Lower leg skin (tissue), 4 donors: Measurements from ENCODE around the gene ZNF630. TPM values are rescaled to one million over a fixed set of nuclear protein-coding genes. Genes with fewer than 3 reads are reported as not detected.
"Not testable (repeated sequence)": the region's sequence is repeated elsewhere in the genome, so short reads cannot be mapped to it uniquely, and the experiment has no call there.

Experiments used
- DNase-seq, 2 donors: peaks; one replicate each; pipeline ENCODE4 v3.0.0-alpha.2; 2019; ENCODE audit warnings: low spot score in 2 of 2
- H3K4me3 ChIP-seq: fragments of 200-600 bp; sonication (generic); 2 replicates; pipeline ENCODE4 v1.5.1; 2017; ENCODE audit warnings: mild to moderate bottlenecking, low read depth; ENCODE audit not compliant: poor library complexity, severe bottlenecking
- POLR2A ChIP-seq, 2 donors: fragments of 450-650 bp; IDR thresholded peaks; one replicate each; pipeline ENCODE4 v1.6.1; 2016 to 2017; ENCODE audit warnings: antibody characterized with exemption in 2 of 2, mild to moderate bottlenecking in 1 of 2, moderate library complexity in 1 of 2
- WGBS, 2 donors: methylation state at CpG; one replicate each; pipeline ENCODE4 v1.1.5; 2018; 5-methylcytosine and 5-hydroxymethylcytosine counted together
- intact Hi-C: fragments of 100-400 bp; cut with DNase I; formaldehyde crosslinking; loops from one replicate; pipeline ENCODE4 v1.15.0; 2023; ENCODE audit warnings: low total_unique reads
- total RNA-seq, 4 donors: library from RNA; depleted of rRNA; stranded (reverse); fragments of >200 nt; gene quantifications; one replicate each; pipeline ENCODE4 v1.1.0, GENCODE V29; 2016
- TF ChIP-seq, protein P1 (sequence below), 3 donors: fragments of 450-650 bp; IDR thresholded peaks; one replicate each; pipeline ENCODE4 v1.5.1; 2016; ENCODE audit warnings: antibody characterized with exemption in 3 of 3, mild to moderate bottlenecking in 3 of 3, moderate library complexity in 2 of 3

Gene ZNF630
- total RNA-seq, 4 donors from 2014 or later = 1.6 to 3.5 (median 2.9) TPM

DNA sequence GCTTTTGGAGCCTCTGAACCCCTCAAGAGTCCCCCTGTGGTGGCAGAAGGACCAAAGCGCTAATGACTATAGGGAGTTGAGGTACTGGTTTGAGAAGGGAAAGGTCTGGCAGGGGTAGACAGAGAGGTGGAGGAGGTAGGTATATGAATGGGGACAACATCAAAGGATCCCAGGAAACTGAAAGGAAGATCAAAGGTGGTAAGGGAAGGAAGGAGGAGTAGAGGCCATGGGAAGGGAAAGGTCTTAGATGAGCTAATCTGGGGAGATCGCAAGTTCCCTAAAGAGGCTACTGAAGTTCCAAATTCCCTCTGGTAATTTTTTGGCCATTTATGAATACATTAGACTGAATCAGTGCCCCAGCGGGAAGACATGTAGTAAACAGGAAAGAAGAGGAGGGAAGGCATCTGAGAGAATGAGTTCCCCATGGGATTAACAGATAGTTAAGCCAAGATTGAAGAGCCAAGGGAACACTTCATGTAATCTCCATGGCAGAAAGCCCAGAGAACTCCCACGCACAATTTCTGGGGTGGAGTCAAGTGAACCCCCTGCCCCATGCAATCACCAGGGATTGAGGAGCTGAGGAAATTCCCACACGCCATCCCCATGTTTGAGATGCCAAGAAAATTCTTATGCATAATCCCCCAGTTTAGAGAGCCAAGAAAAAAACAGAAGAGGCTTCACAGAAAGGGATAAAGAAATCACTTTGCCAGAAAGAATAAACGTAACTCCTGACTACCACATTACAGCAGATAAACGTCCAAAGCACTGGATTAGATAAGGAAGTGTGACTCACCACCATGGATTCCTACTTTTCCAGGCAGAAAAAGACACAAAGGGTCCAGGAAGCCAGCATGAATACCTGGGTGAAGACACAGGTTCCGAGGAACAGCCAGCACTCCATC is 25.8 kb downstream of the ZNF630 start:
- TF ChIP-seq POLR2A (IDR thresholded peaks at IDR 0.05) = no peak
- TF ChIP-seq, protein P1, sequence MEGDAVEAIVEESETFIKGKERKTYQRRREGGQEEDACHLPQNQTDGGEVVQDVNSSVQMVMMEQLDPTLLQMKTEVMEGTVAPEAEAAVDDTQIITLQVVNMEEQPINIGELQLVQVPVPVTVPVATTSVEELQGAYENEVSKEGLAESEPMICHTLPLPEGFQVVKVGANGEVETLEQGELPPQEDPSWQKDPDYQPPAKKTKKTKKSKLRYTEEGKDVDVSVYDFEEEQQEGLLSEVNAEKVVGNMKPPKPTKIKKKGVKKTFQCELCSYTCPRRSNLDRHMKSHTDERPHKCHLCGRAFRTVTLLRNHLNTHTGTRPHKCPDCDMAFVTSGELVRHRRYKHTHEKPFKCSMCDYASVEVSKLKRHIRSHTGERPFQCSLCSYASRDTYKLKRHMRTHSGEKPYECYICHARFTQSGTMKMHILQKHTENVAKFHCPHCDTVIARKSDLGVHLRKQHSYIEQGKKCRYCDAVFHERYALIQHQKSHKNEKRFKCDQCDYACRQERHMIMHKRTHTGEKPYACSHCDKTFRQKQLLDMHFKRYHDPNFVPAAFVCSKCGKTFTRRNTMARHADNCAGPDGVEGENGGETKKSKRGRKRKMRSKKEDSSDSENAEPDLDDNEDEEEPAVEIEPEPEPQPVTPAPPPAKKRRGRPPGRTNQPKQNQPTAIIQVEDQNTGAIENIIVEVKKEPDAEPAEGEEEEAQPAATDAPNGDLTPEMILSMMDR (IDR thresholded peaks at IDR 0.05) = no peak
- DNase-seq = no peak
- H3K4me3 ChIP-seq = no peak overlapping the region
- intact Hi-C loops = no loop called here
- WGBS, 2 donors = 21 to 38% methylated on average over 8 of the region's 8 CpGs

DNA sequence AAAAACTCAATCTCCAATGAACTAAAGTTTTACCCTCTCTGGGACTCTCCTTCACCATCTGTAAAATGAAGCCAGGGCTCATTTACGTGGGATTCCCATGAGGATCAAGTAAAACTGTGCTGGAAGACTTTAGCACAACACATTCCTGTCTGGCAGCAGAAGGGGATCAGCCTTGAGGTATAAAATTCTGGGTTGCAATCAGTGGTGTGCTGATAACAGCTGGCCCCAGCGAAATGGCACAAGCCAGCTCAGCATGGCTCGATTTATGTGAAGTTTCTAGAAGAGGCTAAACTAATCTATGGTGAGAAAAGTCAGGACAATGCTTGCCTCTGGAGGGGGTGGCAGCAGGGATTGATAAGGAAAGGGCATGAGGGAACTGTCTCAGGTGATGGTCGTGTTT is 28.4 kb downstream of the ZNF630 start:
- WGBS, 2 donors = 67 to 80% methylated on average over 4 of the region's 4 CpGs
- H3K4me3 ChIP-seq = no peak overlapping the region
- intact Hi-C loops = no loop called here
- TF ChIP-seq, protein P1 (IDR thresholded peaks at IDR 0.05) = no peak
- no peak for TF ChIP-seq POLR2A (IDR thresholded peaks at IDR 0.05)
- DNase-seq = no peak

DNA sequence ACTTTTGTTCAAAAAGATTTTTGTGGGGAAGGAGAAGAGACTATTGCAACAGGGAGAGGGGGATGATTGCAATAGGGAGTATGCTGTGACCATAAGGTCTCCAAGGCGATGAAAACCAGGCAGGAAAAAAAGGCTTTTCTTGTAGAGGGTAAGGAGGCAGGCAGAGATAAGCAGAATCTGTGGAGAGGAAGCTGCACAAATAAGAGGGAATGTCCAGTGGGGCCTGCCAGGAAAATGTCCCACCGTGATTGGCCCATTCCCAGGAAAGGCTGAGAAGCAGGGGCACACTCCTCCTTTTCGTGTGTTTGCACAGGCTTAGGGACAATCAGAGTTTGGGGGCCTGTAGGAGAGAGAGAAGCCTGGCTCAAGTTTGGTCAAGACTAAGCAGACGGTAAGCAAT is 35.5 kb downstream of the ZNF630 start:
- DNase-seq = no peak
- WGBS, 2 donors = 68 to 76% methylated on average over 4 of the region's 4 CpGs
- intact Hi-C loops = no loop called here

DNA sequence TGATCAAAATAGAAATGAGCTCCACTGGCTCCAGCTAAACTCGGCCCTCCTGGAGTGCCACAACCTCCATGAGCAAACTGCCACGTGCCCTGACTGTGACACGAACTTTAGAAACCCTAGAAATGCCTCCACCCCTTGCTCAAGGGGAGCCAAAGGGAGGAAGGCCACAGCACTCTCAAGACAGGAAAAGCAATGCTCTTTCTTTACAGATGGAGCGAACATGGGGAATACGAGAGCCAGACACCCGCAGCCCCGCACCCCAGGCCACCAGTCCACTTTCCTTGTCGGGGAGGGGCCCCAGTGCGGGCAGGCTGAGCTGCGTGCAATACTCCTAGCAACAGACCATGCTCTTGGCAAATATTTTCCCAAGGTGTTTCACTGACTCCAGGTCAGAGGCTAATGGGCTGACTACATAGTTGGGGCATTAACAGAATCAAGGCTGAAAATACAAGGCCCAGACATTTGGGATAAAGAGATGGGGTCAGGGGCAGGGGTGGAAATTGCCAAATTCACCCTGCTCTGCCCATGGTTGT is 40.7 kb downstream of the ZNF630 start:
- intact Hi-C loops, DNase-seq, H3K4me3 ChIP-seq: not testable (repeated sequence)
- WGBS, 2 donors = 80 to 86% methylated on average over 5 to 10 of the region's 10 CpGs

More for the DNA sequence above, 35.5 kb downstream of the ZNF630 start:
- H3K4me3 ChIP-seq = no peak overlapping the region
- TF ChIP-seq, protein P1 (IDR thresholded peaks at IDR 0.05) = no peak
- no peak for TF ChIP-seq POLR2A (IDR thresholded peaks at IDR 0.05)

DNA sequence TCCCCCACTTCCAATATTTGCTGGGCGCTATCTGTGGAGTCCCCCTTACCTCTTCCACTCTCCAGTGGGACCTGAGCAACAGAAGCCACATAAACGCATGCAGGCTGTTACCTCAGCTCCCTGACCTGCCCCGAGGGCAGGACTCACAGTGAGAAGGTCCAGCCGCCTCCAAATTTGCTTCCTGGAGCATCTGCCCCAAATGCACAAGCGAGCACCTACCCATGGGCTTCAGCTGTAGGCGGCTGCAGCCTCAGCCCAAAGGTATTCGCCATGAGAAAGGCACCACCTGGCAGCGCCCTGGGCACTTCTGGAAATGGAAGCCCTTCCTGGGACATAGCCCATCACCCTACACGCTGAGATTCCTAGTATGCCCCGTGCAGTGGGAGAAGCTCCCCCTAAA is 41.2 kb downstream of the ZNF630 start:
- peak in 1 of 2 donors; percentile 78 for DNase-seq
- TF ChIP-seq, protein P1 (IDR thresholded peaks at IDR 0.05) = no peak
- TF ChIP-seq POLR2A (IDR thresholded peaks at IDR 0.05) = no peak
- 83 to 87% methylated on average over 6 to 10 of the region's 10 CpGs for WGBS, 2 donors
- H3K4me3 ChIP-seq = no peak overlapping the region
- intact Hi-C loops = no loop called here

DNA sequence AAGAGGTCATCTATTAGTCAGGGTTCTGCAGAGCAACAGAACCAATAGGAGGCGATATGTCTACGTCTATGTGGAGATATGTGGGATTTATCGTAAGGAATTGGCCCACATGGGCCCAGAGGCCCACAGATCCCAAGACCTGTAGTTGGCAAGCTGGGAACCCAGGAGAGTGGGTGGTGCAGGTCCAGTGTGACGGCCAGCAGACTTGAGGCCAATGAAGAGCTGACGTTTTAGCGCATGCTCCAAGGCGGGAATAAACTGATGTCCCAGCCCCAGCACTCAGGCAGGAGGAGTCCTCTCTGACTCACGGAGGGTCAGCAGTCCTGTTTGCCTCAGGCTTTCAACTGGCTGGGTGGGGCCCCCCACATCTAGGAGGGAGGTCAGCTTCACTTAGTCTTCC is 43.3 kb downstream of the ZNF630 start:
- WGBS, 2 donors = 76 to 97% methylated on average over 5 to 8 of the region's 8 CpGs
- peak in 1 of 2 donors; percentile 66 for DNase-seq
- TF ChIP-seq, protein P1 (IDR thresholded peaks at IDR 0.05) = no peak
- TF ChIP-seq POLR2A (IDR thresholded peaks at IDR 0.05) = no peak
- H3K4me3 ChIP-seq = no peak overlapping the region
- intact Hi-C loops = loop anchor here (10.0 kb wide), 1 partner anchor 193 kb away; the partner anchor contains the start of gene ZNF81

DNA sequence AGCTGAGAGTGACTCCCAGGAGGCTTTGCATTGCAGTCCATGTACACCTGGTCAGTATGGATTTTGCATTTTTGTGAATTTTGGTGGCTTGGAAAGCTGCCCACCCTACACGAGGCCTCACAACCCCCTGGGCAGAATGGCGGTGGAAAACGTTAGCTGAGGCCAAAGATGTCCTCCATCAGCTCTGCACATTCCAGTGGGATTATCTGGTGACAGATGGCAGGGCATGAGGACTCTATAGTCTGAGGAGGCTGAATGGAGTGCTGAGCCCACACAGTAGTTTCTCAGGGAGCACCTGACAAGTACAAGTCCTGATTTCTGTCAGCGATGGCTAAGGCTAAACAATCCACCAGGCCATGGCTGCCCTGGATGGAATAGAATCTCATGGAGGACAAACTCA is 43.9 kb downstream of the ZNF630 start:
- 42 to 53% methylated on average over 3 of the region's 4 CpGs for WGBS, 2 donors
- peak in 1 of 2 donors; percentile 40 for DNase-seq
- H3K4me3 ChIP-seq = not testable (repeated sequence)
- intact Hi-C loops = loop anchor here (10.0 kb wide), 1 partner anchor 193 kb away; the partner anchor contains the start of gene ZNF81
